NCI-H82 treated with DMSO at 0.1 percent for 48 hours (cell line): ENCODE measurements around the gene APOE.
"Not testable (repeated sequence)": the region's sequence is repeated elsewhere in the genome, so short reads cannot be mapped to it uniquely, and the experiment has no call there.

ENCODE experiments used
- DNase-seq: peaks from one replicate; lab custom pipeline; 2025; ENCODE audit not compliant: unreplicated experiment; lab: John Stamatoyannopoulos, UW

Gene APOE

DNA sequence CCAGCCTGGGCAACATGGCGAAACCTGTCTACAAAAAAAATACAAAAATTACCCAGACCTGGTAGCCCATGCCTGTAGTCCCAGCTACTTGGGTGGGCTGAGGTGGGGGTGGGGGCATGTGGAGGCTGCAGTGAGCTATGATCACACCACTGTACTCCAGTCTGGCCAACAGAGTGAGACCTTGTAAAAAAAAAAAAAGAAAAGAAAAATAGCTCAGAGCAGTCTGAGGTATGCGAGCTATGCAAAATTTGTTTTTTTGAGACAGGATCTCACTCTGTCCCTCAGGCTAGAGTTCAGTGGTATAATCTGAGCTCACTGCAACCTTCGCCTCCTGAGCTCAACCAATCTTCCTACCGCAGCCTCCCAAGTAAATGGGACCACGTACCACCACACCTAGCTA is 21.7 kb upstream of the APOE start:
- DNase-seq: no peak

DNA sequence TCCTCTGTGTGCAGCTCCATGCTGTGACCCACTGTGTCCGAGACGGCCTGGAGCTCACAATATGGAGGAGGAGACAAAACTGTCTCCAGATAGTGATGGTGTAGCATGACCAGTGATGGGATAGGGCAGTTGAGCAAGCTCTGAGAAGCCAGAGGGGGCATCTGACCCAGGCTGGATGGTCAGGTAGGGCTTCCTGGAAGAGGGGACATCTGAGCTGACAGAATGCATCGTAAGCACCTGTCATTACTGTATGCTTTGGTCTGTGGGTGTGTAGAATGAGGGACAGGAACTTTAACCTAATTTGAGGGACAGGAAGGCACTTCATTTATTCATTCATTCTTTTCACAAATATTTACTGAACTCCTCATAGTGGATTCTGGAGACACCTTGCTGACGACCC is 21.0 kb upstream of the APOE start:
- DNase-seq: no peak

DNA sequence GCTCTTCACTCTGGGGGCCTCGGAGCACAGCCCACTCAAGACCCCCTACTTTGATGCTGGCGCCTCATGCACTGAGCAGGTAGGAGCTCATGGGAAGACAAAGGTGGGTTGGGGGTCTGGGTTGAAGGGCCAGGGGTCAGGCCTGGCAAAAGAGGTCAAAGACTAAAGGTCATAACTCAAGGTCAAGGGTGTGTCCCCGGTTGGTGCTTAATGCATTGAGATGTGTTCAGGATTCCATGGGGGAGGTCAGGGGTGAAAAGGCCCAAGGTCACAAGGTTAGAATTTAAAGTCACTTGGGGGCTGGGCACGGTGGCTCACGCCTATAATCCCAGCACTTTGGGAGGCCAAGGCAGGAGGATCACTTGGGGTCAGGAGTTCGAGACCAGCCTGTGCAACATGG is 19.5 kb upstream of the APOE start:
- no peak for DNase-seq

DNA sequence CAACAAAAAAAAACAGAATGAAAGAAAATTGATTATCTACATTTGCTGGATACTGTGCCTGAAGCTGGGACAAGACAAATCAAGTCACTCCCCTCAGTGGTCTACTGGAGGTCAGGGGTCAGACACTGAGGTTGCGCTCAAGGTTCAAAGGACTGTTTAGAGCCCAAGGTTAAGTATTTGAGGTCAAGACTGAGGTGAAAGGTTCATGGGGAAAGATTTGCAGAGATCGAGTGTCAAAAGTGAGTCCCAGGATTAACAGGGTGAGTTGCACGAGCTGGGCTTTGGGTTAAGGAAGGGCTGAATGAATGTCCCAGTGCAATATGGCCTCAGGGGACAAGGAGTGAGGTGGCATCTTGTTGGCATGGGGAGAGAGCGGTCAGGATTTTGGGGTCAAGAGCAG is 17.9 kb upstream of the APOE start:
- DNase-seq: no peak

DNA sequence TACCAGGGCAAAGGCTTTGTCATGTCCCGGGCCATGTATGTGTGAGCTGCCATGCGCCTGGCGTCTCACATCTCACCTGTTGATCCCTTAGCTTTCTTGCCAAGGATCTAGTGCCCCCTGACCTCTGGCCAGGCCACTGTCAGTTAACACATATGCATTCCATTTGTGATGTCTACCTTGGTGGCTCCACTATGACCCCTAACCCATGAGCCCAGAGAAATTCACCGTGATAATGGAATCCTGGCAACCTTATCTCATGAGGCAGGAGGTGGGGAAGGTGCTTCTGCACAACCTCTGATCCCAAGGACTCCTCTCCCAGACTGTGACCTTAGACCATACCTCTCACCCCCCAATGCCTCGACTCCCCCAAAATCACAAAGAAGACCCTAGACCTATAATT is 17.3 kb upstream of the APOE start:
- not testable (repeated sequence) for DNase-seq

DNA sequence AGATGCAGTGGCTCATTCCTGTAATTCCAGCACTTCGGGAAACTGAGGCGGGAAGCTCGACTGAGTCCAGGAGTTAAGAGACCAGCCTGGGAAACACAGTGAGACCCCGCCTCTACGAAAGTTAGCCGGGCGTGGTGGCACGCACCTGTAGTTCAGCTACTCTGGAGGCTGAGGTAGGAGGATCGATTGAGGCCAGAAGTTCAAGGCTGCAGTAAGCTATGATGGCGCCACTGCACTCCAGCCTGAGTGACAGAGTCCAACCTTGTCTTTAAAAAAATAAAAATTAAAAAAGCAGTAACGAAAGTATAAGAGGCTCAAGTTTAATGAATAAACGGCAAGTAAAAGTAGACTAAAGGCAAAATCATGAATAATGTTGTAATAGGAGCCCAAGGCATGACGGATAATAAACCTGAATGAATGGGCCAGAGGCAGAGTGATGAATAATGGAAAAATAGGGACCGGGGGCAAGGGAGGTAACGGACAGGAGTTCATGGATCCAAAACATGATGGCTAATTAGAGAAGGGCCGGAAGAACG is 15.7 kb upstream of the APOE start:
- DNase-seq: no peak

DNA sequence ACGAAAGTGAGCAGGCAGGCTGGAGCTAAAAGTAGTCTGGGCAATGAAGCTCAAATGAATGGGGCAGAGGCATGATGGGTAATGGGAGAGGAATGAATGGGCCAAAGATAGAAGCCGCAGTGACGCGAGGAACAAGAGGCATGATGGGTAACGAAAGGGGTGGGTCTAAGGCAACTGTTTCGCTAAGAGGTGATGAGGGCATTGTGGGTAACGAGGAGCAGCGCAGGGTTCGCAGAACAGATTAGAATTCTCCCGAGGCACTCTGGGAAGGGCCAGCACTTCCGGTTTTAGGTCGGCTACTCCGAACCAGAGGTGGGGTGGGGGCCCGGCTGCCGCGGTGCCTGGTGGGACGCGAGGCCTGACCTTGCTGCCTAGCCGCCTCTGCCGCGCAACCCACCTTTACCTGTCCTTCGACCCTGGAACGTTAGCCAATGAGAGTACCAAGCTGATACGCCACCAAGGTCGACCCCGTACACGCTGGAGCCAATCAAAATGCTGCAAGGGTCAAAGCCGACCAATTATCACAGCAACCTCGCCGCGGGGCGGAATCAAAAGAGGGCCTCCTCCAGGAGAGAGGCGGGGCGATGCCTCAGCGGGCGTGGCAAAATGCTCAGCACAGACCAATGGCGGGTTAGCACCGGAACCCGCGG is 15.1 kb upstream of the APOE start:
- peak; percentile 100 for DNase-seq

DNA sequence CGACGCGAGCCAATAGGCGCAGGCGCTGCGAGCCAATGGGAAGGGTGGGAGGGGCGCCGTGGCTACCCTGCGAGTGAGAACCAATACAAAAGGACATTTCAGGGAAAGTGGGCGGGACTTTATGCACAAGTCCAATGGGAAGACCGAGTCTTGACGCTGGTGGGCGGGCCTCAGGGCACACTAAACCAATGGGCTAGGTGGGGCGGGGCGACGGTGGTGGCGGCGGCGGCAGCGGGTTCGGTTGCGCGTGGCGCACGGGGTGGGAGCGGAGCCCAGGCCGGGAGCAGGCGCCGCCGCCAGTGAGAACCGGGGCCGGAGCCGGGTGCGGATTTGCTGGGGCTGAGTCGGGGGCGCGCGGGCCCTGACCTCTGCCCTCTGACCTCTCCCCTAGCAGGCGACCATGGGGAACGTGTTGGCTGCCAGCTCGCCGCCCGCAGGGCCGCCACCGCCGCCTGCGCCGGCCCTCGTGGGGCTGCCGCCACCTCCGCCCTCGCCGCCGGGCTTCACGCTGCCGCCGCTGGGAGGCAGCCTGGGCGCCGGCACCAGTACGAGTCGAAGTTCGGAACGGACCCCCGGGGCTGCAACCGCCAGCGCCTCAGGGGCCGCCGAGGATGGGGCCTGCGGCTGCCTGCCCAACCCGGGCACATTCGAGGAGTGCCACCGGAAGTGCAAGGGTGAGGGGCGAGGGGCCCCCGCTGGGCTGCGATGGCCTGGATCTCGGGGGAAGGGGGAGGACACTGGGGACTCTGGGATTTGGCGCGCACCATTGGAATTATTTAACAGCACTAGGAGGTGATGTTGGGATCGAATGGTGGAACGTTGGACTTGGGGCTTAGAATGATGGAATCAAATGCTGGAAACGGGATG is 14.3 kb upstream of the APOE start, which contains the start of gene TOMM40:
TSS of gene TOMM40 (plus strand) at position 239 of the 867 bp plus-strand sequence. CDS start at position 401, 162 bp downstream.
- peak; percentile 100 for DNase-seq

DNA sequence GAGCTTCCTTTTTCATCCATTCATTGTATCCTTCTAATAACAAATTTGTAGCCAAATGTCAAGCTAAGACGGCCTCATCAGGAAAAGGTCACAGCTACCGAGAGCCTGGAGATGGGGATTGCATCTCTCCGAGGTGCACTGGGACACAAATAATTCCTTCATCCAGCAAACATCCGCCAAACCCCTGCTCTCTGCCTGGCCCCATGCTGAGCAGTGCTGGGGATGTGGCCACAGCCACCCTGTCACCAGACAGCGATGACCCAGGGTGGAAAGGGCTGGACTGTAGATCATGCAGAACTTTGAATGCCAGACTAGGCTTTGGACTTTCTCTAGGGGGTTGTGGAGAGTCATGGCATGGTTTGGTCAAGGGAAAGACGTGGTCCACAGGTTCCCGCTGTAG is 12.7 kb upstream of the APOE start:
- DNase-seq: no peak

DNA sequence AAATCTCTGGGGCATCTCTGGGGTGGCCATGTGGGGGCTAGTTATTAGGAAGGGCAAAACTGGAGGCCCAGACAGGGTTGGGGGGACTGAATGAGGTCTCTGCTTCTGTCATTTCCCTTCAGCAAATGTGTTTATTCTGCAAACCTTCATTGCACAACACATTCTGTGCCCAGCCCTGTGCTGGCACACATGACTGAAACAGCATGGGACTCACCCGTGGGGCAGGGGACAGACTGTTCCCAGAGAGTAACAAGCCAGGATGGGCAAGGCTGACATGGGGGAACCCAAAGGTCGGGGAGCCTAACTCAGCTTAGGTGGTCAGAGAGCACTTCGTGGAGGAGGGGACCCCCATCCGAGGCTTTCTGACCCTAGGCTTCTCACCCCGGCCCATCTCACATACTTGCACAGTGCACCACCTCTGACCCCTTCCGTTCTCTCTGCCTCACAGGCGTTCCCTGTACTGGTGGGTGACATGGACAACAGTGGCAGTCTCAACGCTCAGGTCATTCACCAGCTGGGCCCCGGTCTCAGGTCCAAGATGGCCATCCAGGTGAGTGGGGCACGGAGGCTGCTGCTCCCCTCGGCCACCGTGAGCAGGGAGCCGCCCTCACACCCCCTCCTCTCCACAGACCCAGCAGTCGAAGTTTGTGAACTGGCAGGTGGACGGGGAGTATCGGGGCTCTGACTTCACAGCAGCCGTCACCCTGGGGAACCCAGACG is 12.1 kb upstream of the APOE start:
- DNase-seq: no peak

DNA sequence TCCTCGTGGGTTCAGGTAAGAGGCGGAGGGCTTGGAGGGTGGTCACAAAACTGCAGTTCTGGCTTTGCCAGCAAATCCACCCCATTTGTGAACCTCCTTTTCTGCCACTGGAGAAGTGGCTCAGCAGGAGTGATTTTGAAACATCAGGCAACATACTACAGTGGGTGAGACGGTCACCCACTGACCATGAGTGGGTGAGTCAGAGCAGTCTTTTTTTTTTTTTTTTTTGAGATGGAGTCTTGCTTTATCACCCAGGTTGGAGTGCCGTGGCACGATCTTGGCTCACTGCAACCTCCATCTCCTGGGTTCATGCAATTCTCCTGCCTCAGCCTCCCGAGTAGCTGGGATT is 11.6 kb upstream of the APOE start:
- DNase-seq: no peak

DNA sequence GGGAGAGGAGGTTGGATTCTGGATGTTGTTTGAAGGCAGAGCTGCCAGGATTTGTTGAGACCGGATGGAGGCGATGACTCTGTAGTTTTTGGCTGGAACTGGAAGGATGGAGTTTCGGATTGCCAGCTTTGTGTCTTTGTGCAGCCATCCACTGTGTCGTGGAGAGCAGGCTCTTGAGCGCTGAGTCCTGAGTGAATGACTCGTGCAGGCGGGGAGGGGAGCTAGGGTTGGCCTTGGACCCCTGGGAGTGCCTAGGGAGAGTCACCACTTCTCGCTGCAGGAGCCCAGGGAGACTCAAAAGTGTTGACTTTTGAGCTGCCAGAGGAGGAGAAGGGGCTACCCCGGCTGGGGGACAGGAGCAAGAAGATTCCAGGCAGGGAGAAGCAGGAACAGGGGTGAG is 10.7 kb upstream of the APOE start:
- no peak for DNase-seq

DNA sequence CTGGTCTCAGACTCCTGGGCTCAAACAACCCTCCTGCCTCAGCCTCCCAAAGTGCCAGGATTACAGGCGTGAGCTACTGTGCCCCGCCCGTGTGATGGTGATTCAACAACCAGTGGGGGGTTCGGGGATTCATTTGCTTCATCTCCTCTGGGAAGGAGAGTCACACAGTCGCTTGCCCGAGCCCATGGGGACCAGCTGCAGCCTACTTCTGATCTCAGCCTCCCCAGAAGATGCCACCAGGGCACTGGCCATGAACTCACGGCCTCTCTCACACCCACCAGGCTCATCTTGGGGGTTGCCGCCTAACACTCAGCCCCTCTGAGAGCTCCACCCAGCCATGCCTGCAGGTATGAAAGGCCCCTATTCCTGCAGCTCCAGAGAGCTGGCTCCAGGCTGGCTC is 7.8 kb upstream of the APOE start:
- no peak for DNase-seq

DNA sequence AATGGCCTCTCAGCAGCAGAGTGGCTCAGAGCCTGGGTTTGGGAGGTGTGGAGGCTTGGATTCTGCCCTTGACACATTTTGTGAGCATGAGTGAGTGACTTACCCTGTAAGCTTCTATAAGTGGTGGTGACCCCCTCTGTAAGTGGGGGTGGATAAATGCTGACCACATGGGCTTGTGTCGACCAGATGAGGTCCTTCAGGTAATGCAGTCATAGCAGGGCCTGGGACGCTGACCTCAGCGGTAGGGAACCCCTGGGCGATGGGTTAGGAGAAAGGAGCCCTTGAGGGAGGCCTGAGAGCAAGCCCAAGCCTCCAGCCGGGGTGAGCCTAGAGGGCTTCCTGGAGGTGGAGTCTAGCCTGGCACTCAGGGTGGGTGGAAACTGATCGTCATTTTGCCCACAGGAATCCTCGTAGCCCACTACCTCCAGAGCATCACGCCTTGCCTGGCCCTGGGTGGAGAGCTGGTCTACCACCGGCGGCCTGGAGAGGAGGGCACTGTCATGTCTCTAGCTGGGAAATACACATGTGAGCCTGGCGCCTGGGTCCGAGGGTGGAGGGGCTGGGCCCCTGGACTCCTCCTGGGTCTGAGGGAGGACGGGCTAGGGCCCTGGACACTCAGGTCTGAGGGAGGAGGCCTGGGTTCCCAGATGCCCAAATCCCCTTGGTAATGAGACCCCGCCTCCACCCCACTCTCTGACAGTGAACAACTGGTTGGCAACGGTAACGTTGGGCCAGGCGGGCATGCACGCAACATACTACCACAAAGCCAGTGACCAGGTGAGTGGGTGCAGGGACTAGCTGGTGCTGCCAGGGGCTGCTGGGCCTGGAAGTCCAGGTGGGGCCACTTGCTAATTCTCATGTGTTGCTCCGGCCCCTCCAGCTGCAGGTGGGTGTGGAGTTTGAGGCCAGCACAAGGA is 5.0 kb upstream of the APOE start:
- no peak for DNase-seq

DNA sequence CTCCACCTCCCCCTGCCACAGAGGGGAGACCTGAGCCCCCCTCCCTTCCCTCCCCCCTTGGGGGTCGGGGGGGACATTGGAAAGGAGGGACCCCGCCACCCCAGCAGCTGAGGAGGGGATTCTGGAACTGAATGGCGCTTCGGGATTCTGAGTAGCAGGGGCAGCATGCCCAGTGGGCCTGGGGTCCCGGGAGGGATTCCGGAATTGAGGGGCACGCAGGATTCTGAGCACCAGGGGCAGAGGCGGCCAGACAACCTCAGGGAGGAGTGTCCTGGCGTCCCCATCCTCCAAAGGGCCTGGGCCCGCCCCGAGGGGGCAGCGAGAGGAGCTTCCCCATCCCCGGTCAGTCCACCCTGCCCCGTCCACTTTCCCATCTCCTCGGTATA is 2.4 kb upstream of the APOE start:
- no peak for DNase-seq

DNA sequence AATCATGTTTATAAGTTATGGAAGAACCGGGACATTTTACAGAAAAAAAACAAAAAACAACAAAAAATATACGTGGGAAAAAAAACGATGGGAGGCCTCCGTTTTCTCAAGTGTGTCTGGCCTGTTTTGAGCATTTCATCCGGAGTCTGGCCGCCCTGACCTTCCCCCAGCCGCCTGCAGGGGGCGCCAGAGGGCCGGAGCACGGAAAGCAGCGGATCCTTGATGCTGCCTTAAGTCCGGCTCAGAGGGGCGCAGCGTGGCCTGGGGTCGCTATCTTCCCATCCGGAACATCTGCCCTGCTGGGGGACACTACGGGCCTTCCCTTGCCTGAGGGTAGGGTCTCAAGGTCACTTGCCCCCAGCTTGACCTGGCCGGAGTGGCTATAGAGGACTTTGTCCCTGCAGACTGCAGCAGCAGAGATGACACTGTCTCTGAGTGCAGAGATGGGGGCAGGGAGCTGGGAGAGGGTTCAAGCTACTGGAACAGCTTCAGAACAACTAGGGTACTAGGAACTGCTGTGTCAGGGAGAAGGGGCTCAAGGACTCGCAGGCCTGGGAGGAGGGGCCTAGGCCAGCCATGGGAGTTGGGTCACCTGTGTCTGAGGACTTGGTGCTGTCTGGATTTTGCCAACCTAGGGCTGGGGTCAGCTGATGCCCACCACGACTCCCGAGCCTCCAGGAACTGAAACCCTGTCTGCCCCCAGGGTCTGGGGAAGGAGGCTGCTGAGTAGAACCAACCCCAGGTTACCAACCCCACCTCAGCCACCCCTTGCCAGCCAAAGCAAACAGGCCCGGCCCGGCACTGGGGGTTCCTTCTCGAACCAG is 1.8 kb upstream of the APOE start:
- DNase-seq: peak; percentile 8

DNA sequence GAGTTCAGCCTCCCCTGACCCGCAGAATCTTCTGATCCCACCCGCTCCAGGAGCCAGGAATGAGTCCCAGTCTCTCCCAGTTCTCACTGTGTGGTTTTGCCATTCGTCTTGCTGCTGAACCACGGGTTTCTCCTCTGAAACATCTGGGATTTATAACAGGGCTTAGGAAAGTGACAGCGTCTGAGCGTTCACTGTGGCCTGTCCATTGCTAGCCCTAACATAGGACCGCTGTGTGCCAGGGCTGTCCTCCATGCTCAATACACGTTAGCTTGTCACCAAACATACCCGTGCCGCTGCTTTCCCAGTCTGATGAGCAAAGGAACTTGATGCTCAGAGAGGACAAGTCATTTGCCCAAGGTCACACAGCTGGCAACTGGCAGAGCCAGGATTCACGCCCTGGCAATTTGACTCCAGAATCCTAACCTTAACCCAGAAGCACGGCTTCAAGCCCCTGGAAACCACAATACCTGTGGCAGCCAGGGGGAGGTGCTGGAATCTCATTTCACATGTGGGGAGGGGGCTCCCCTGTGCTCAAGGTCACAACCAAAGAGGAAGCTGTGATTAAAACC is 1.1 kb upstream of the APOE start:
- DNase-seq: no peak

DNA sequence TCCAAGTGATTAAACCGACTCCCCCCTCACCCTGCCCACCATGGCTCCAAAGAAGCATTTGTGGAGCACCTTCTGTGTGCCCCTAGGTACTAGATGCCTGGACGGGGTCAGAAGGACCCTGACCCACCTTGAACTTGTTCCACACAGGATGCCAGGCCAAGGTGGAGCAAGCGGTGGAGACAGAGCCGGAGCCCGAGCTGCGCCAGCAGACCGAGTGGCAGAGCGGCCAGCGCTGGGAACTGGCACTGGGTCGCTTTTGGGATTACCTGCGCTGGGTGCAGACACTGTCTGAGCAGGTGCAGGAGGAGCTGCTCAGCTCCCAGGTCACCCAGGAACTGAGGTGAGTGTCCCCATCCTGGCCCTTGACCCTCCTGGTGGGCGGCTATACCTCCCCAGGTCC is 2.0 kb downstream of the APOE start:
- DNase-seq: no peak

DNA sequence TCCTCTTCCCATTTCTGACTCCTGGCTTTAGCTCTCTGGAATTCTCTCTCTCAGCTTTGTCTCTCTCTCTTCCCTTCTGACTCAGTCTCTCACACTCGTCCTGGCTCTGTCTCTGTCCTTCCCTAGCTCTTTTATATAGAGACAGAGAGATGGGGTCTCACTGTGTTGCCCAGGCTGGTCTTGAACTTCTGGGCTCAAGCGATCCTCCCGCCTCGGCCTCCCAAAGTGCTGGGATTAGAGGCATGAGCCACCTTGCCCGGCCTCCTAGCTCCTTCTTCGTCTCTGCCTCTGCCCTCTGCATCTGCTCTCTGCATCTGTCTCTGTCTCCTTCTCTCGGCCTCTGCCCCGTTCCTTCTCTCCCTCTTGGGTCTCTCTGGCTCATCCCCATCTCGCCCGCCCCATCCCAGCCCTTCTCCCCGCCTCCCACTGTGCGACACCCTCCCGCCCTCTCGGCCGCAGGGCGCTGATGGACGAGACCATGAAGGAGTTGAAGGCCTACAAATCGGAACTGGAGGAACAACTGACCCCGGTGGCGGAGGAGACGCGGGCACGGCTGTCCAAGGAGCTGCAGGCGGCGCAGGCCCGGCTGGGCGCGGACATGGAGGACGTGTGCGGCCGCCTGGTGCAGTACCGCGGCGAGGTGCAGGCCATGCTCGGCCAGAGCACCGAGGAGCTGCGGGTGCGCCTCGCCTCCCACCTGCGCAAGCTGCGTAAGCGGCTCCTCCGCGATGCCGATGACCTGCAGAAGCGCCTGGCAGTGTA is 2.7 kb downstream of the APOE start:
- no peak for DNase-seq
